Stimulated activated CD4-positive, alpha-beta T cell treated with anti-CD3 and anti-CD28 coated beads, Interleukin-1b, Interleukin-23, amount 100 ng/mL, for 24 hours (primary cell): Measurements from ENCODE around the gene SIK3.

Source experiments
- DNase-seq, 4 experiments: peaks; one replicate each; pipeline ENCODE4 v3.0.0-alpha.2; 2020; ENCODE audit warnings: low read depth in 4 of 4, low spot score in 1 of 4

Gene SIK3

GRCh38 chr11:116870054-116870453 is 228.2 kb downstream of the SIK3 start:
- no peak for DNase-seq

- DNase-seq, result no peak
Measured at GRCh38 chr11:116869610-116870009, 228.6 kb downstream of the SIK3 start.

GRCh38 chr11:116868066-116868465 is 230.2 kb downstream of the SIK3 start:
- no peak for DNase-seq

GRCh38 chr11:116867619-116868018 is 230.6 kb downstream of the SIK3 start:
- no peak for DNase-seq

- no peak for DNase-seq
Measured at GRCh38 chr11:116866804-116867455, 231.3 kb downstream of the SIK3 start.

- DNase-seq, result no peak
Measured at GRCh38 chr11:116865696-116866095, 232.5 kb downstream of the SIK3 start.

- DNase-seq, result no peak
Measured at GRCh38 chr11:116864531-116864930, 233.7 kb downstream of the SIK3 start.

GRCh38 chr11:116862951-116863350 is 235.3 kb downstream of the SIK3 start:
- no peak for DNase-seq

- DNase-seq, result no peak
Measured at GRCh38 chr11:116862185-116862584, 236.0 kb downstream of the SIK3 start.

GRCh38 chr11:116861539-116861938 is 236.7 kb downstream of the SIK3 start:
- no peak for DNase-seq

GRCh38 chr11:116860303-116860702 is 237.9 kb downstream of the SIK3 start:
- no peak for DNase-seq

- DNase-seq, result no peak
Measured at GRCh38 chr11:116859175-116859574, 239.1 kb downstream of the SIK3 start.

- no peak for DNase-seq
Measured at GRCh38 chr11:116857936-116858335, 240.3 kb downstream of the SIK3 start.

GRCh38 chr11:116857316-116857715 is 240.9 kb downstream of the SIK3 start:
- DNase-seq, result no peak

GRCh38 chr11:116856423-116856822 is 241.8 kb downstream of the SIK3 start:
- no peak for DNase-seq

- no peak for DNase-seq
Measured at GRCh38 chr11:116855413-116855812, 242.8 kb downstream of the SIK3 start.

- peak in 2 of 4 experiments; percentile 31 to 37 for DNase-seq
Measured at GRCh38 chr11:116853461-116854073, 244.7 kb downstream of the SIK3 start.

GRCh38 chr11:116852261-116853031 is 245.8 kb downstream of the SIK3 start:
- no peak for DNase-seq

GRCh38 chr11:116851626-116852025 is 246.6 kb downstream of the SIK3 start:
- DNase-seq, result peak in 1 of 4 experiments; percentile 17

- DNase-seq, result no peak
Measured at GRCh38 chr11:116849486-116849885, 248.7 kb downstream of the SIK3 start.

- DNase-seq, result no peak
Measured at GRCh38 chr11:116849060-116849459, 249.2 kb downstream of the SIK3 start.

- DNase-seq, result no peak
Measured at GRCh38 chr11:116847612-116848011, 250.6 kb downstream of the SIK3 start.
